CD14-positive monocyte (primary cell): Measurements from ENCODE around the gene LDLRAD4. TPM values are rescaled to one million over a fixed set of nuclear protein-coding genes. Genes with fewer than 3 reads are reported as not detected.

Source experiments
- DNase-seq, 3 donors: peaks; one replicate each; pipeline ENCODE4 v3.0.0-alpha.2; 2011 to 2022
- H2AFZ ChIP-seq: 2 replicates; pipeline ENCODE4 v1.6.0; 2012; ENCODE audit warnings: mild to moderate bottlenecking, low read depth, low read length, inconsistent platforms; ENCODE audit not compliant: insufficient read depth, poor library complexity, severe bottlenecking
- H3K27ac ChIP-seq, 2 donors: 1 replicate in 1 of 2; 2 replicates in 1 of 2; pipeline ENCODE4 v1.5.1; 2012 to 2013; ENCODE audit warnings: low read length in 2 of 2, control low read depth in 1 of 2, inconsistent platforms in 1 of 2, low read depth in 1 of 2, mild to moderate bottlenecking in 1 of 2
- H3K27me3 ChIP-seq, 2 donors: one replicate each; pipeline versions ENCODE4 v1.6.0 to v1.6.1; 2011 to 2013; ENCODE audit warnings: low read length in 2 of 2; ENCODE audit not compliant: control insufficient read depth in 2 of 2, insufficient read depth in 2 of 2
- H3K36me3 ChIP-seq, 2 donors: replicated peaks in 1 of 2; 1 replicate in 1 of 2; 2 replicates in 1 of 2; pipeline versions ENCODE4 v1.5.1 to v1.6.1; 2012 to 2013; ENCODE audit warnings: low read length in 2 of 2, control low read depth in 1 of 2, inconsistent platforms in 1 of 2, mild to moderate bottlenecking in 1 of 2; ENCODE audit not compliant: insufficient read depth in 2 of 2, control insufficient read depth in 1 of 2
- H3K4me1 ChIP-seq, 2 donors: 1 replicate in 1 of 2; 2 replicates in 1 of 2; pipeline versions ENCODE4 v1.5.1 to v1.6.1; 2012 to 2013; ENCODE audit warnings: low read length in 2 of 2, control low read depth in 1 of 2, inconsistent platforms in 1 of 2, mild to moderate bottlenecking in 1 of 2, moderate library complexity in 1 of 2; ENCODE audit not compliant: insufficient read depth in 2 of 2, control insufficient read depth in 1 of 2
- H3K4me2 ChIP-seq: replicated peaks from 2 replicates; pipeline ENCODE3; 2012; ENCODE audit warnings: low read length, moderate library complexity, mild to moderate bottlenecking; ENCODE audit not compliant: poor library complexity, severe bottlenecking; ENCODE audit errors: extremely low read depth
- H3K4me3 ChIP-seq, 3 experiments: fragments of 200-600 bp in 1 of 3; sonication (generic) in 1 of 3; replicated peaks in 1 of 3; 1 replicate in 2 of 3; 2 replicates in 1 of 3; pipeline ENCODE4 v1.5.1; 2011 to 2013; ENCODE audit warnings: low read length in 3 of 3, mild to moderate bottlenecking in 3 of 3, control low read depth in 2 of 3, low read depth in 2 of 3, inconsistent platforms in 1 of 3, moderate library complexity in 1 of 3
- H3K79me2 ChIP-seq: 2 replicates; pipeline ENCODE4 v1.6.0; 2012; ENCODE audit warnings: mild to moderate bottlenecking, control low read depth, inconsistent platforms, low read length, moderate library complexity; ENCODE audit not compliant: insufficient read depth
- H3K9ac ChIP-seq: 2 replicates; pipeline ENCODE4 v1.6.0; 2017; ENCODE audit warnings: low read length, mild to moderate bottlenecking; ENCODE audit not compliant: insufficient read depth, poor library complexity, severe bottlenecking
- H3K9me3 ChIP-seq, 2 donors: replicated peaks in 1 of 2; 1 replicate in 1 of 2; 2 replicates in 1 of 2; pipeline versions ENCODE4 v1.5.1 to v1.6.1; 2012 to 2013; ENCODE audit warnings: low read length in 2 of 2, control low read depth in 1 of 2; ENCODE audit not compliant: control insufficient read depth in 1 of 2, insufficient read depth in 1 of 2
- H4K20me1 ChIP-seq: 2 replicates; pipeline ENCODE4 v1.6.0; 2012; ENCODE audit warnings: mild to moderate bottlenecking, low read length, control low read depth, moderate library complexity; ENCODE audit not compliant: insufficient read depth
- H3K27ac Mint-ChIP-seq, 7 donors: one replicate each; pipeline ENCODE4 v1.8.0; 2020; ENCODE audit warnings: mild to moderate bottlenecking in 7 of 7, mixed read lengths in 7 of 7, moderate library complexity in 6 of 7, inconsistent platforms in 2 of 7
- H3K27me3 Mint-ChIP-seq, 3 donors: one replicate each; pipeline ENCODE4 v1.8.0; 2021 to 2022; ENCODE audit warnings: low read depth in 3 of 3, mild to moderate bottlenecking in 3 of 3, mixed read lengths in 3 of 3, moderate library complexity in 3 of 3, inconsistent platforms in 1 of 3
- H3K36me3 Mint-ChIP-seq, 2 donors: one replicate each; pipeline ENCODE4 v1.8.0; 2020; ENCODE audit warnings: mixed read lengths in 2 of 2, inconsistent platforms in 1 of 2, mild to moderate bottlenecking in 1 of 2
- H3K4me1 Mint-ChIP-seq: one replicate; pipeline ENCODE4 v1.8.0; 2020; ENCODE audit warnings: mild to moderate bottlenecking, mixed read lengths
- H3K4me3 Mint-ChIP-seq, 2 donors: one replicate each; pipeline ENCODE4 v1.8.0; 2020; ENCODE audit warnings: mild to moderate bottlenecking in 2 of 2, mixed read lengths in 2 of 2, moderate library complexity in 1 of 2
- H3K9me3 Mint-ChIP-seq, 7 donors: one replicate each; pipeline ENCODE4 v1.8.0; 2020 to 2022; ENCODE audit warnings: mixed read lengths in 7 of 7, mild to moderate bottlenecking in 6 of 7, moderate library complexity in 6 of 7, inconsistent platforms in 2 of 7
- CTCF ChIP-seq: fragments of 200-600 bp; IDR thresholded peaks from one replicate; pipeline ENCODE4 v1.8.0; 2022; ENCODE audit warnings: antibody characterized with exemption, mild to moderate bottlenecking
- WGBS: methylation state at CpG from one replicate; pipeline ENCODE4 v1.1.5; 2013; ENCODE audit warnings: missing lambda C conversion rate; ENCODE audit not compliant: insufficient coverage; 5-methylcytosine and 5-hydroxymethylcytosine counted together
- intact Hi-C, 2 donors: fragments of 100-400 bp; cut with micrococcal nuclease; formaldehyde crosslinking; loops; one replicate each; pipeline versions ENCODE4 v1.15.0 to v1.15.1; 2023
- polyA plus RNA-seq, 3 donors: library from polyadenylated mRNA; depleted of rRNA in 1 of 3; unstranded in 2 of 3; stranded (reverse) in 1 of 3; fragments of 300-500 nt in 2 of 3; fragments of >200 nt in 1 of 3; fragmentation: Illumina TruSeq in 2 of 3; gene quantifications; 1 replicate in 2 of 3; 2 replicates in 1 of 3; pipeline ENCODE4 v1.2.3, GENCODE V29; 2012 to 2021

Gene LDLRAD4
- polyA plus RNA-seq, 3 donors, result 13.5 to 15.4 (median 13.8) TPM

- Histone ChIP-seq H2AFZ (no peak overlapping the region), H3K79me2 (no peaks in the 10 kb centered on the region), H3K9me3 (no peaks in the 10 kb centered on the region), H3K4me3 (no peak overlapping the region), H3K27me3 (no peaks in the 10 kb centered on the region), H3K4me1 (peaks cover 11 to 15% of the 10 kb centered on the region in 2 donors), H4K20me1 (no peaks in the 10 kb centered on the region), H3K4me2 (no peak overlapping the region), H3K27ac (no peak overlapping the region), H3K9ac (no peak overlapping the region), H3K36me3 (no peaks in the 10 kb centered on the region)
- DNase-seq, result no peak
- no peak overlapping the region for H3K4me3 Mint-ChIP-seq
- H3K27me3 Mint-ChIP-seq, result peaks cover 3 to 5% (median 5%) of the 10 kb centered on the region in 3 donors
- H3K9me3 Mint-ChIP-seq, result peaks cover 0 to 3% (median 0%) of the 10 kb centered on the region in 7 donors
- no peak for TF ChIP-seq CTCF
- intact Hi-C loops, result loop anchor here (5.0 kb wide), 2 partner anchors 66 to 171 kb away; partner anchors contain the start of genes FAM210A (in 1 of the 2) and RNMT (in 1 of the 2)
- peaks cover 20% of the 10 kb centered on the region for H3K4me1 Mint-ChIP-seq
- H3K36me3 Mint-ChIP-seq, result peaks cover 7% of the 10 kb centered on the region in 2 donors
- WGBS, result 100% methylated on average over 1 of the region's 3 CpGs
- no peak overlapping the region for H3K27ac Mint-ChIP-seq
Observed at GRCh38 chr18:13556502-13556901, 337.9 kb downstream of the LDLRAD4 start.

GRCh38 chr18:13558124-13558523 lies 339.6 kb downstream of the LDLRAD4 start:
- DNase-seq, result peak; percentile 59 to 81 (median 71)
- H3K79me2 ChIP-seq, result no peaks in the 10 kb centered on the region
- H3K9ac ChIP-seq, result no peak overlapping the region
- 0% methylated on average over 5 of the region's 5 CpGs for WGBS
- H3K9me3 Mint-ChIP-seq, result peaks cover 0 to 2% (median 0%) of the 10 kb centered on the region in 7 donors
- H4K20me1 ChIP-seq, result no peaks in the 10 kb centered on the region
- H3K27ac Mint-ChIP-seq, result peak overlapping the region; percentile 10 to 89 (median 75)
- no peak overlapping the region for H2AFZ ChIP-seq
- peaks cover 28% of the 10 kb centered on the region for H3K4me1 Mint-ChIP-seq
- TF ChIP-seq CTCF, result peak; percentile 87
- H3K4me3 ChIP-seq, result no peak overlapping the region
- H3K4me2 ChIP-seq, result no peak overlapping the region
- H3K27ac ChIP-seq, result no peak overlapping the region
- H3K36me3 ChIP-seq, result no peaks in the 10 kb centered on the region
- peaks cover 8 to 12% of the 10 kb centered on the region in 2 donors for H3K36me3 Mint-ChIP-seq
- H3K4me1 ChIP-seq, result peaks cover 24 to 26% of the 10 kb centered on the region in 2 donors
- no peaks in the 10 kb centered on the region for H3K9me3 ChIP-seq
- intact Hi-C loops, result loop anchor here (2.0 to 5.0 kb wide), 3 partner anchors 64 to 169 kb away; partner anchors contain the start of genes FAM210A (in 1 of the 2) and RNMT (in 1 of the 2)
- H3K4me3 Mint-ChIP-seq, result no peak overlapping the region
- no peaks in the 10 kb centered on the region for H3K27me3 ChIP-seq
- H3K27me3 Mint-ChIP-seq, result peaks cover 0 to 3% (median 2%) of the 10 kb centered on the region in 3 donors
